HEK293 (cell line): ENCODE measurements around the gene ADCY6.

Experiments
- CTCF ChIA-PET: fragments of 350-600 bp; formaldehyde crosslinking; extraction: SDS; loops from one replicate; lab custom pipeline; 2021; ENCODE audit warnings: antibody characterized with exemption; lab: Yijun Ruan, JAX
- POLR2A ChIA-PET: fragments of 300-600 bp; formaldehyde crosslinking; extraction: SDS; loops from one replicate; lab custom pipeline; 2020; ENCODE audit warnings: antibody characterized with exemption, inconsistent platforms; lab: Yijun Ruan, JAX
- H3K27ac ChIP-seq: fragments of 200-500 bp; sonication (Bioruptor generic); 2 replicates; pipeline ENCODE4 v1.5.1; 2014; ENCODE audit warnings: low read depth, low read length, control low read depth, inconsistent platforms; ENCODE audit errors: extremely low read depth
- H3K36me3 ChIP-seq, 2 experiments: fragments of 200-500 bp in 1 of 2; sonication (Bioruptor generic) in 1 of 2; 1 replicate in 1 of 2; 2 replicates in 1 of 2; pipeline ENCODE4 v1.5.1; 2014 to 2017; ENCODE audit warnings: inconsistent platforms in 2 of 2, low read length in 2 of 2; ENCODE audit not compliant: control insufficient read depth in 2 of 2, insufficient read depth in 1 of 2
- H3K4me1 ChIP-seq: fragments of 200-500 bp; sonication (Bioruptor generic); 2 replicates; pipeline ENCODE4 v1.5.1; 2014; ENCODE audit warnings: mild to moderate bottlenecking, low read length, inconsistent platforms; ENCODE audit not compliant: control insufficient read depth, insufficient read depth
- H3K4me3 ChIP-seq: 2 replicates; pipeline ENCODE4 v1.5.1; 2011; ENCODE audit warnings: low read depth, mild to moderate bottlenecking, control low read depth, low read length, moderate library complexity
- H3K9me3 ChIP-seq: fragments of 200-500 bp; sonication (Bioruptor generic); 2 replicates; pipeline ENCODE4 v1.5.1; 2014; ENCODE audit warnings: low read depth, low read length, inconsistent platforms; ENCODE audit not compliant: control insufficient read depth, insufficient read depth
- ATF2 ChIP-seq: fragments of 450-650 bp; formaldehyde crosslinking; IDR thresholded peaks from 2 replicates; pipeline ENCODE4 v1.5.1; 2016; ENCODE audit warnings: missing biosample characterization, missing genetic modification characterization, low read depth
- FEZF1 ChIP-seq: fragments of 450-650 bp; formaldehyde crosslinking; IDR thresholded peaks from 2 replicates; pipeline ENCODE4 v1.5.1; 2016; ENCODE audit warnings: missing biosample characterization, missing genetic modification characterization
- HOXA7 ChIP-seq: sonication (generic); formaldehyde crosslinking; IDR thresholded peaks from 2 replicates; pipeline ENCODE4 v1.8.1; 2022; ENCODE audit warnings: missing genetic modification reagents, borderline replicate concordance
- IKZF3 ChIP-seq: fragments of 450-650 bp; IDR thresholded peaks from 2 replicates; pipeline ENCODE4 v1.5.0; 2018; ENCODE audit warnings: missing biosample characterization, mild to moderate bottlenecking, missing genetic modification characterization, moderate library complexity
- KLF1 ChIP-seq: fragments of 450-650 bp; formaldehyde crosslinking; IDR thresholded peaks from 2 replicates; pipeline ENCODE4 v1.5.1; 2016; ENCODE audit warnings: missing biosample characterization, missing genetic modification characterization
- KLF9 ChIP-seq: fragments of 450-650 bp; formaldehyde crosslinking; IDR thresholded peaks from 2 replicates; pipeline ENCODE4 v1.5.1; 2016; ENCODE audit warnings: missing biosample characterization, missing genetic modification characterization, low read depth
- OVOL3 ChIP-seq: fragments of 450-650 bp; formaldehyde crosslinking; IDR thresholded peaks from 2 replicates; pipeline ENCODE4 v1.5.1; 2016; ENCODE audit warnings: missing biosample characterization, missing genetic modification characterization
- SCRT1 ChIP-seq: fragments of 450-650 bp; formaldehyde crosslinking; IDR thresholded peaks from 2 replicates; pipeline ENCODE4 v1.5.1; 2016; ENCODE audit warnings: missing biosample characterization, missing genetic modification characterization, borderline replicate concordance
- SP2 ChIP-seq: fragments of 450-650 bp; formaldehyde crosslinking; IDR thresholded peaks from 2 replicates; pipeline ENCODE4 v1.5.1; 2016; ENCODE audit warnings: missing biosample characterization, missing genetic modification characterization
- TCF7L2 ChIP-seq: IDR thresholded peaks from 2 replicates; pipeline ENCODE4 v1.6.1; 2011; ENCODE audit warnings: low read depth, mild to moderate bottlenecking, inconsistent platforms, low read length, moderate library complexity, borderline replicate concordance
- TSHZ1 ChIP-seq: fragments of 450-650 bp; formaldehyde crosslinking; IDR thresholded peaks from 2 replicates; pipeline ENCODE4 v1.5.1; 2016; ENCODE audit warnings: missing biosample characterization, missing genetic modification characterization, borderline replicate concordance
- ZBTB17 ChIP-seq: fragments of 450-650 bp; formaldehyde crosslinking; IDR thresholded peaks from 2 replicates; pipeline ENCODE4 v1.5.1; 2016; ENCODE audit warnings: missing biosample characterization, missing genetic modification characterization
- ZBTB49 ChIP-seq: fragments of 450-650 bp; formaldehyde crosslinking; IDR thresholded peaks from 2 replicates; pipeline ENCODE4 v1.5.1; 2016; ENCODE audit warnings: missing biosample characterization, missing genetic modification characterization, low read depth
- ZFP41 ChIP-seq: fragments of 450-650 bp; formaldehyde crosslinking; IDR thresholded peaks from 2 replicates; pipeline ENCODE4 v1.5.1; 2016; ENCODE audit warnings: missing biosample characterization, missing genetic modification characterization, borderline replicate concordance
- ZNF140 ChIP-seq: fragments of 450-650 bp; formaldehyde crosslinking; IDR thresholded peaks from 2 replicates; pipeline ENCODE4 v1.5.1; 2016; ENCODE audit warnings: missing biosample characterization, missing genetic modification characterization
- ZNF146 ChIP-seq: fragments of 450-650 bp; formaldehyde crosslinking; IDR thresholded peaks from 2 replicates; pipeline ENCODE4 v1.5.1; 2016; ENCODE audit warnings: missing biosample characterization, missing genetic modification characterization
- ZNF221 ChIP-seq: fragments of 450-650 bp; formaldehyde crosslinking; IDR thresholded peaks from 2 replicates; pipeline ENCODE4 v1.5.1; 2017; ENCODE audit warnings: missing biosample characterization, missing genetic modification characterization, borderline replicate concordance
- ZNF580 ChIP-seq: fragments of 450-650 bp; formaldehyde crosslinking; IDR thresholded peaks from 2 replicates; pipeline ENCODE4 v1.5.1; 2016; ENCODE audit warnings: missing biosample characterization, missing genetic modification characterization
- ZNF747 ChIP-seq: fragments of 450-650 bp; formaldehyde crosslinking; IDR thresholded peaks from 2 replicates; pipeline ENCODE4 v1.5.1; 2016; ENCODE audit warnings: missing biosample characterization, missing genetic modification characterization
- ZSCAN30 ChIP-seq: fragments of 450-650 bp; IDR thresholded peaks from 2 replicates; pipeline ENCODE4 v1.5.1; 2018; ENCODE audit warnings: missing biosample characterization, mild to moderate bottlenecking, missing genetic modification characterization, moderate library complexity

Gene ADCY6

GRCh38 chr12:48765753-48766162 is 23.1 kb downstream of the ADCY6 start (continued):
- no peak for TF ChIP-seq ATF2
- TF ChIP-seq TCF7L2, result no peak

GRCh38 chr12:48764521-48764920 is 24.4 kb downstream of the ADCY6 start:
- CTCF ChIA-PET, result interaction anchor here (0.6 to 1.3 kb wide), 2 partner anchors 8 to 11 kb away, joined by 5 to 6 read pairs; no protein-coding TSS in a partner anchor
- no peaks in the 10 kb centered on the region for H3K4me1 ChIP-seq

GRCh38 chr12:48758737-48759136 is 30.2 kb downstream of the ADCY6 start:
- TF ChIP-seq ZNF580, result no peak
- TF ChIP-seq ZNF221 (tag by site-specific recombination), result no peak
- TF ChIP-seq ZBTB17 (tag by site-specific recombination), result no peak
- no peak for TF ChIP-seq SCRT1 (tag by site-specific recombination)
- TF ChIP-seq ZBTB49, result no peak
- TF ChIP-seq ZNF747, result no peak
- no peak for TF ChIP-seq SP2 (tag by site-specific recombination)
- no peak for TF ChIP-seq HOXA7 (CRISPR knock-in tag)
- TF ChIP-seq ZNF146 (tag by site-specific recombination), result no peak
- TF ChIP-seq ZSCAN30 (tag by site-specific recombination), result no peak
- TF ChIP-seq IKZF3 (tag by site-specific recombination), result no peak
- TF ChIP-seq TSHZ1 (tag by site-specific recombination), result no peak
- TF ChIP-seq FEZF1 (tag by site-specific recombination), result no peak
- ChIA-PET CTCF (interaction anchor here (2.6 kb wide), 1 partner anchor 36 kb away, joined by 16 read pairs; no protein-coding TSS in a partner anchor), POLR2A (no interaction called here)
- Histone ChIP-seq H3K36me3 (no peaks in the 10 kb centered on the region), H3K27ac (no peak overlapping the region), H3K4me3 (no peak overlapping the region), H3K9me3 (no peaks in the 10 kb centered on the region), H3K4me1 (no peaks in the 10 kb centered on the region)

More at GRCh38 chr12:48764521-48764920, 24.4 kb downstream of the ADCY6 start:
- peak; percentile 24; the same call in 1 of the 2 replicates for TF ChIP-seq KLF1 (tag by site-specific recombination)
- TF ChIP-seq ZNF140 (tag by site-specific recombination), result no peak
- no peak for TF ChIP-seq ZFP41 (tag by site-specific recombination)
- TF ChIP-seq OVOL3 (tag by site-specific recombination), result no peak
- no peak for TF ChIP-seq KLF9 (tag by site-specific recombination)
- TF ChIP-seq, all 188 proteins: peak for 1
- H3K36me3 ChIP-seq, result peaks cover 4 to 45% of the 10 kb centered on the region in 2 experiments; a peak in 2 of 3 replicates
- no peak overlapping the region for H3K4me3 ChIP-seq
- H3K9me3 ChIP-seq, result no peaks in the 10 kb centered on the region
- POLR2A ChIA-PET, result no interaction called here
- no peak overlapping the region for H3K27ac ChIP-seq
